ENCODE results near the gene ELL2.

ELL2 gene

DNA sequence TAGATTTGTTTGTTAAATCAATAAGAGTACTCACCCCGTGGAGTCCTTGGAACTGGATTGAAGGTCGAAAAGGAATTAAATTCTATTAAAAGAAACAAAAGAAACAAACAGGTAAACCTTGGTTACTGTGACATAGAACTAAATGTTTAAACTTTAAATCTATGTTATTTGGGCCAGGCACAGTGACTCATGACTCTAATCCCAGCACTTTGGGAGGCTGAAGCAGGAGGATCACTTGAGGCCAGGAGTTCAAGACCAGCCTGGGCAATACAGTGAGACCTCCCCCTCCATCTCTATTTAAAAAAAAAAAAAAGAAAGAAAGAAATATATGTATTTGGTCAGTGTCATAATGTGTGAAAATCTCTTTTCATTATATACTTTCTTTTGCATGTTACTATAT, 18.7 kb downstream of the ELL2 start:
- TF ChIP-seq CTCF (IDR thresholded peaks at IDR 0.05) (no peak), ZFX (IDR thresholded peaks at IDR 0.05; ENCODE audit: borderline replicate concordance) (no peak)
- H3K27ac ChIP-seq: no peak overlapping the region; the same call in 1 of the 2 replicates

DNA sequence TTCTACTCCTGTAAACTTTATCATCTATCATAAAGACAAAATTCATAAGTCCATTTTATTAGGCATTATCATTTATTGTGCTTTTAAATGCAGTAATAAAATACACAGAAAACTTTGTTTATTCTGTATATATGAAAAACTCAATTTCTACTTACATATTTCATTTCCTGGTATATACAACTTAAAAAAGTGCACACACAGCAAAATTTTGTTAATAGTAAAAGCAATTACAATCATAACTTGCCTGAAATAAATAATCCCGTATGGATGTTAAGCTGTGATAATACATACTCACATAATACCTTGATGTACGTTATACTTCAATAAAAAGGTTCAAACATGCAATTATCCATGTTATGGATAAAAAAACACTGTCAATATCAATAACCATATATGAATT, 19.2 kb downstream of the ELL2 start:
- H3K27ac ChIP-seq: no peak overlapping the region
- TF ChIP-seq ZFX (IDR thresholded peaks at IDR 0.05; ENCODE audit: borderline replicate concordance) (no peak), CTCF (IDR thresholded peaks at IDR 0.05) (no peak)

DNA sequence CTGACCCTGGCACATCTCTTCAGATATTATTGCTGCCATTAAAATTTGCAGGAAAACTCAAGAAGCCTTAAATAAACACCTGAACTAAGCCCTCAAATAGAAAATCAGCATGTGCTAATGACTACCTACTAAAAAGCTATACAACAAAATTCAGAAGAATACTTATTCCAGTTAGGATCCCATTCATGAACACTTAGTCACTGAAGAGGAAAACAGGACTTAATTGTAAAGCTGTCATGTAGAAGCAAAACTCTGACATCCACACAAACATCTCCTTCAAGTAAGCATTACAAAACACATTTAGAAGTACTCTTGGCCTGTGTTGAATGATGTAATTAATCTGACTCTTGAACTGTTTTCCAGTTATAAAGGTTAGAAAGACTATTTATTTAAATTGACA, 19.9 kb downstream of the ELL2 start:
- TF ChIP-seq ZFX (IDR thresholded peaks at IDR 0.05; ENCODE audit: borderline replicate concordance): no peak
- no peak for TF ChIP-seq CTCF (IDR thresholded peaks at IDR 0.05)
- H3K27ac ChIP-seq: 0 out of 2 replicates have a peak overlapping the region, but pooled peaks have one; percentile 22

DNA sequence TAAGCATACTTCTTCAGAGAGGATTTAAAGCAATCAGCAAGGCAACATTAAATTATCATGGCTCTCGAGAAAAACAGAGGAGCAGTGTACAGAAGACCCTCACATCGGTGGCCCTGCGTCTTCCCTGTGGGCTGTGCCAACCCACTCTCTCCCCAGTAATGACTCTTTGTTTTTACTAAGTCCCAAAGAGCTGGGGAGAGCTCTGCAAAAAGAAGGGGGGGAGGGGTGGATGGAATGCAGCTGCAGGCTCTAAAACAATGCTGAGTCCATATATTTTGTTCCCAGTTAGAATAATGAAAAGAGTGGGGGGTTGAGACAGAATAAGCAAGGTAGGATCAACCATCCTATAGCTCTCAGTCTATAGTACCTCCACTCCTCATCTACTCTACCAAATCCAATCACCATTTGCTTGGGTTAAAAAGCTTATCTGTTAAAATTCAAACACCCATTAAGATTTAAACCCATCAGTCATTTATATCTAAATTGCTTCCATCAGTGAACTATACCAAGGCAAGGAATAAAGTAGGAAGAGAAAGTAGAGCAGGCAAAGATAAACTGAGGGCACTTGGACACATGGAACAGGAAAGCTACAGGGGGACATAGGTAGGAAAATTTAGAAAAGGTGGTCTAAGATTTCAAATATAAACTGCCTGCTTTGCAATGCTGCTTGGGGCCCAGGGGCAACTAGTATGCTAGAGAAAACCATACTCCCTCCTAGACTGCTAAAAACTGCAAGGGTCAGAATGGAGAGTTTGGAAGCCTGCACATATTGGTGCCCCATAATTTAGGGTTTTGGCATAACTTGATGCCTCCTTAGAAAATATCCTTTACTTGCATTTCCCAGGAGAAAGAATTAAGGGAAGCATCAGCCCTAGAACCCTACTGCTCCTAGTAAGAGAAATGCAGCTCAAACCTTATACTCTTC, 20.6 kb downstream of the ELL2 start:
- TF ChIP-seq CTCF (IDR thresholded peaks at IDR 0.05) (no peak), ZFX (IDR thresholded peaks at IDR 0.05; ENCODE audit: borderline replicate concordance) (no peak)
- H3K27ac ChIP-seq: peak overlapping the region; percentile 22; the same call in 1 of the 2 replicates

GRCh38 chr5:95939465-95939864, 22.2 kb downstream of the ELL2 start:
- peak overlapping the region; percentile 19; the same call in 1 of the 2 replicates for H3K27ac ChIP-seq
- TF ChIP-seq ZFX (IDR thresholded peaks at IDR 0.05; ENCODE audit: borderline replicate concordance) (no peak), CTCF (IDR thresholded peaks at IDR 0.05) (no peak)

DNA sequence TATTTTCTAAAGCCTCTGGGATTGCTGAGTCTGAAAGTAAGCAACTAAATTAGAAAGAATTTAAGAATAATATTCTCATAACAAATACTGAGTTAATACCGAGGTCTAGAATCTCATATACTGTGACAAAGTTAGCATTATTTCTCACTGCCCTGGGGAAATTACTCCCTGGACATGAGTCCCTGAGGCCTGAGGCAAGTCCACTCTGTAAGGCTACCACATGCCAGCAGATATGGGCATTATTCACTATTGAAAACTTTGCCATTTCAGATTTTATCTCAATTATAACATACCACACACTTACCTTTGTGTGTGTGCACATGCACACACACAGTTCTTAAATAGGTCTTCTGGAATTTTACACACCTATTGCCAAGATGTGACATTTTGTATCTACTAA, 22.9 kb downstream of the ELL2 start:
- no peak for TF ChIP-seq CTCF (IDR thresholded peaks at IDR 0.05)
- TF ChIP-seq ZFX (IDR thresholded peaks at IDR 0.05; ENCODE audit: borderline replicate concordance): no peak
- 0 out of 2 replicates have a peak overlapping the region, but pooled peaks have one; percentile 19 for H3K27ac ChIP-seq

GRCh38 chr5:95938347-95938746, 23.3 kb downstream of the ELL2 start:
- TF ChIP-seq ZFX (IDR thresholded peaks at IDR 0.05; ENCODE audit: borderline replicate concordance): no peak
- TF ChIP-seq CTCF (IDR thresholded peaks at IDR 0.05): no peak

More at GRCh38 chr5:95938347-95938746, 23.3 kb downstream of the ELL2 start:
- H3K27ac ChIP-seq: peak overlapping the region; percentile 29; the same call in 1 of the 2 replicates

Measured in 22Rv1 (cell line).